Urinary bladder (tissue), 2 donors: ENCODE results near the gene SLFN11. TPM values are rescaled to one million over a fixed set of nuclear protein-coding genes. Genes with fewer than 3 reads are reported as not detected.

Experiments
- polyA plus RNA-seq: library from polyadenylated mRNA; stranded (reverse); fragments of 200-250 nt; gene quantifications from one replicate; pipeline ENCODE4 v1.2.3, GENCODE V29; 2013
- small RNA-seq: library from RNA; depleted of rRNA; stranded (forward); fragments of <200 nt; gene quantifications from one replicate; pipeline ENCODE3, GENCODE V24; 2014
- total RNA-seq: library from RNA; depleted of rRNA; stranded (reverse); fragments of >200 nt; gene quantifications from one replicate; pipeline ENCODE4 v1.2.3, GENCODE V29; 2014
- donor health status: healthy.

SLFN11 gene
- total and polyA plus RNA-seq, 2 donors: 6.7 to 47.3 TPM

Small RNA genes lying within 50 kb of the gene (small RNA-seq; reads per million reads assigned to genes)
- not detected for gene AC060766.3
- not detected for gene AC060766.5

Other genes starting within 250 kb of the SLFN11 start
- 11.7 TPM for gene NLE1, start 231.3 kb downstream of the SLFN11 start, total RNA-seq
- 12.2 TPM for gene NLE1, start 231.3 kb downstream of the SLFN11 start, polyA plus RNA-seq
- gene UNC45B, start 225.8 kb downstream of the SLFN11 start, total RNA-seq: 4.5 TPM
- gene UNC45B, start 225.8 kb downstream of the SLFN11 start, polyA plus RNA-seq: 0.03 TPM
- gene SLC35G3, start 179.2 kb downstream of the SLFN11 start, total RNA-seq: not detected
- not detected for gene SLC35G3, start 179.2 kb downstream of the SLFN11 start, polyA plus RNA-seq
- 30.3 TPM for gene SLFN5, start 130.5 kb downstream of the SLFN11 start, total RNA-seq
- 12.6 TPM for gene SLFN5, start 130.5 kb downstream of the SLFN11 start, polyA plus RNA-seq
- 35.3 TPM for gene SLFN12, start 58.9 kb upstream of the SLFN11 start, total RNA-seq
- gene SLFN12, start 58.9 kb upstream of the SLFN11 start, polyA plus RNA-seq: 1.7 TPM
- gene SLFN13, start 75.1 kb upstream of the SLFN11 start, total RNA-seq: 9.5 TPM
- gene SLFN13, start 75.1 kb upstream of the SLFN11 start, polyA plus RNA-seq: 2.1 TPM
- gene SLFN12L, start 164.1 kb upstream of the SLFN11 start, total RNA-seq: 3.6 TPM
- gene SLFN12L, start 164.1 kb upstream of the SLFN11 start, polyA plus RNA-seq: 0.30 TPM
- gene SLFN14, start 187.2 kb upstream of the SLFN11 start, total RNA-seq: 0.48 TPM
- gene SLFN14, start 187.2 kb upstream of the SLFN11 start, polyA plus RNA-seq: not detected
- gene PEX12, start 204.9 kb upstream of the SLFN11 start, total RNA-seq: 5.8 TPM
- gene PEX12, start 204.9 kb upstream of the SLFN11 start, polyA plus RNA-seq: 6.3 TPM
- gene AP2B1, start 213.7 kb upstream of the SLFN11 start, total RNA-seq: 69.7 TPM
- 60.5 TPM for gene AP2B1, start 213.7 kb upstream of the SLFN11 start, polyA plus RNA-seq